ENCODE measurements around the gene ATP10D.
A peak's percentile ranks its signal among the peaks of the same experiment; 100 is the strongest.
"Not testable (repeated sequence)": the region's sequence is repeated elsewhere in the genome, so short reads cannot be mapped to it uniquely, and the experiment has no call there.

ATP10D gene

GRCh38 chr4:47485047-47485692 is at the start of gene ATP10D:
ATP10D (plus strand) TSS chr4:47485275; CDS start chr4:47512541, 27,266 bp downstream.
- DNase-seq = peak; percentile 57

GRCh38 chr4:47442980-47443379 is 42.1 kb upstream of the ATP10D start:
- no peak for DNase-seq

DNA sequence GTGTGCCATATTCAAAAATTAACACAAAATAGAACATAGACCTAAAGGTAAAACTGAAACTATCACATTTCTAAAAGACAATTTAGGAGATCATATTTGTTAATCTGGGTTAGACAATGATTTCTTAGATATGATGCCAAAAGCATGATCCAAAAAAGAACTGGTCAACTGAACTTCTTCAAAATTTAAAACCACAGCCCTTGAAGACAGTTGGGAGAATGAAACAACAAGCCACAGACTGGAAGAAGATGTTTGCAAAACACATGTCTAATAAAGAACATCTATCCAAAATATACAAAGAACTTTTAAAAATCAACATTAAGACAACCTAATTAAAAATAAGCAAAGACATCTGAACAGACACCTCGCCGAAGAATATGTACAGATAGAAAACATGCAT is 41.0 kb upstream of the ATP10D start:
- DNase-seq = no peak

DNA sequence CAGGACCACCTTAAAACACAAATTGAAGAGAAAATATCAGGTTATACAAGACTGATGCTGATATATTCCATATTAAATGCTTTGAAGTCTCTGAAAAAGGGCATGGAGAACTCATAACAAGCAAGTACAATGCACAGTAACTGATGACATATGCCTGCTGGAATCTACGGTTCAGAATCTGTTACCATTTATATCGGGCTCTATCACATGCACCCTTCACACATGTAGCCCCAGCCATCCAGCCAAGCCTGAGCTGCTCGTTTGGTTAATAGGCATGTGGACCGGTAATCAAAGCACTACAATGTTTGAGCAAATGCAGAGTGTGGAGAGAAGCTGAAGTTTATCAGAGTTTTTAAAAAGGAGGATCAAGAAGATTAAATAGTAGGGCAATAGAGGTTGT is 33.4 kb upstream of the ATP10D start:
- no peak for DNase-seq

DNA sequence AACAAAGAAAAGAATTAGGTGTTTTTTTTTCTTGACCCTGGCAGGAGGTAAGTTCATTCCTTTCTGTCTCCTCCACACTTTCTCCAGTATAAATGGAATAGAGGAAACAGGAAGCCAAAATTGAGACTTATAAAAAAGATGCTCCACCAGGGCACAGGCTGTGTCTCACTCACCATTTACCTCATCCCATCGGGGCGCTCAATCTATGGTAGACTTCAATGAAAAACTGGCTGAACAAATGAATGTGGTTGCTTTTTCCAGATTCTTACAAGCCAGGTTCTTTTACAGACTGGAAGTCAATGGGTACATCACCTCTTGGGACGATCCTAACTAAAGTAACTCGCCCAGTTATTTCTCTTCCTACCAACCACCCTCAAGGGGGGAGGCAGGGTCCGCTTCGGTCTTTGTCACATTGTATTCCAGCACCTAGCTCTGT is 22.3 kb upstream of the ATP10D start:
- no peak for DNase-seq

DNA sequence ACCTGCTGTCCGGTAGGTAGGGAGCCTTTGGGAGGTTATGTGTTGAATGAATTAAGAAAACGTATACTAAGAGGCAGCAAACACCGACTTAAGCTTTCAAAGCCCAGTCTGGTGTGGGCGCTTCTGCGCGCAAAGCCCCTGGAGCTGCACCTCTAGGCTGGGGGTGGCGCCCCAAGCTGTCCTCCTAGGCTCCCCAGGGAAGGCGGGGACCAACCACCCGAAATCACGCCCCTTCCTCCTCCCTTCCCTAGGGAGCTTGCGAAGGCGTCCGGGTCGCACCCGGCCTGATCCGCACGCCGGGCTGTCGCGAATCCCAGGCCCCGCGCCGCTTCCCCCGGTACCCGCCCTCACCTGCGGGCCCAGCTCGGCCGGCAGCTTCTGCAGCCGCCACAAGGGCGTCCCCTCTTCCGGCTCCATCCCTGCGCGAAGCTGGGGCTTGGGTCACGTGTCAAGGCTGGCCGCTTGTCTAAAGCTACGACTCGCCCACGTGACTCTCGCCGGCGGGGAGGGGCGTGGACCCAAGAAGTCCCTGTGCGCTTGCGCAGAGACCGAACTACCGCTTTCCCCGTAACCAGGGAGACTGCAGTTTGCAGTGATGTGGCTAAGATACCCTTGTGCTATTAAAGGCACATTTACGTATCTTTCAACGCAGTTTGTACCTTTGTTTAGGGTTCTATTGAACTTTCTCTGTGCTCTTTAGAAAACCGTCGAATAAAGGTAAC is 21.7 kb upstream of the ATP10D start, which contains the start of gene COMMD8:
TSS of gene COMMD8 (minus strand) at position 468 of the 722 bp plus-strand sequence. CDS start at position 417, 51 bp downstream.
- DNase-seq = peak; percentile 67

GRCh38 chr4:47465004-47465403 is 20.1 kb upstream of the ATP10D start:
- DNase-seq = no peak

- no peak for DNase-seq
Observed at GRCh38 chr4:47466056-47466785, 18.9 kb upstream of the ATP10D start.

GRCh38 chr4:47468706-47469365 is 16.2 kb upstream of the ATP10D start:
- no peak for DNase-seq

- no peak for DNase-seq
Observed at GRCh38 chr4:47469951-47470350, 15.1 kb upstream of the ATP10D start.

DNA sequence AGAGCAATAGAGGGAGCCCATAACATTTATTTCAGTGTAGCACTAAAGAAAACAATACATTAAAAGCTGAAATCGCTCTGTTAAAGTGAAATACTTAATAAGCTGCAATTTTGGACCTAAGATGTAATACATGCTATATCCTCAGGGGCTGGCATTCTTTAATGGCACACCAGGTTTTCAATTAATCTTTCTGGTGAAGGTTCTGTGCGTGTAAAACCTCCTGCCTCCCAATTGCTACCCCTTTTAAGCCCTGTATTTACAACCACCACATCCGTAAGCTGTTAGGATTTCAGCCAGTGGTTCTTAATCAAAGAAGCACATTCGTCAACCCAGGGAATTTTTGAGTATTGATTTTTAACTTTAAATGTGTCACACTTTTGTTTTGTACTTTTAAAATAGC is 14.0 kb upstream of the ATP10D start:
- no peak for DNase-seq

DNA sequence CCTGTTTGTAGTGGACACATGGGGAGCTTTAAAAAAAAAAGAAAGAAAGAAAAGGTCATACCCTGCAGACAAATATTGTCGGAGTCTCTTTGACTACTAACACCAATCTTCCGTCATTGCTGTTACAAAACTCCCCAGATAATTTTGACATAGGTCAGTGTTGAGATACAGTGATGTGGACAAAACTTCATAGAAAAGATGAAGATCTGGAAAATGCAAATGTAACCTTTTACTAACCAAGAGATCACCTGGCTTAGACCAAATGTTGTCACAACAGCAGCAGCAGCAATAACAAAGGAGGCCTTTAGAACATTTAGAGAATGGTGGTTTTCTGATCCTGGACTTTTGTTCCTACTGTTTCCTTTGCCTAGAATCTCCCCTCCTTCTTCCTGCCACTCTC is 13.5 kb upstream of the ATP10D start:
- no peak for DNase-seq

DNA sequence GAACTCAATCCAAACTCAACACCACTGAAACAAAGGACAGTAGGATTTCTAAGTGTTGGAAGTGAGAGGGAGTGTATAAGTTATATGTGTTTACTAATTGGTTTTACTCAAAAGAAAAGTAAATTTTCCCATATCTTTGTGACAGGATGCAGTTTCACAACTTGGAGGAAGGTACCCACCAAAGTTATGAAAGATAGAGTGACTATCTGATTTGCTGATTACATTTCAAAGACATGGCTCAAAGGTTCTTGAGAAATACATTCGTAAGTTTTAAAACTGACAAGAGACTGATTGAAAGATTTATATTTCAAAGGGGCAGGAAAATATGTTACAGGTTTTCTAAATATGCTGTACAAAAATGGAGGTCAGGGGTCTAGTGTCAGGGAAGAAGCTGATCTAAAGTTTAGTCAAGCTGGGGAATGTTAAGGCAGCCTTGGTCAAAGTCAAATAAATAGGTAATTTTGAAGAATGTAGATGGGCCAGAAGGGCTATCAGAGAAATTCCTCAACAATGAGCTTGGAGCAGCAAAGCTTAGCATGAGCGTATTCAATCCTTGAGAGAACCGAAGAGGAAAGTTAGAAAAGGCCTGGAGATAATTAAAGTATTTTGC is 11.8 kb upstream of the ATP10D start:
- DNase-seq = no peak

GRCh38 chr4:47474799-47475198 is 10.3 kb upstream of the ATP10D start:
- DNase-seq = no peak

GRCh38 chr4:47475411-47475810 is 9.7 kb upstream of the ATP10D start:
- DNase-seq = peak; percentile 27

DNA sequence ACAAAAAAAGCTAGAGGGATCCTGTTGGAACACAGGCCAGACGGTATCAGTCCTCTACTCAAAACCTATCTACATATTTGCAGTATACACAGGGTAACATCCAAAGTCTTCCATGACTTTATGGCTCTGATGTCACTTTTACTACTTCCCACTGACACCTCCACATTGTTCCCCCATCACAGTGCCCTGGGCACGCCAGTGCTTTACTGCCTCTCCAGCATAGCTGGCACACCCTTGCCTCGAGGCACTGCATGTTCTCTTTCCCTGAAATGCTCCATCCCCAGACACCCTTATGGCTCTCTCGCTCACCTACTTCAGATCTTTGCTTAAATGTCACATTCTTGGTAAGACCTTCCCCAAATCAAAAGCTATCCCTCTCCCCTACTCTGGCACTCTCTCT is 6.3 kb upstream of the ATP10D start:
- no peak for DNase-seq

GRCh38 chr4:47482326-47482725 is 2.7 kb upstream of the ATP10D start:
- DNase-seq = no peak

DNA sequence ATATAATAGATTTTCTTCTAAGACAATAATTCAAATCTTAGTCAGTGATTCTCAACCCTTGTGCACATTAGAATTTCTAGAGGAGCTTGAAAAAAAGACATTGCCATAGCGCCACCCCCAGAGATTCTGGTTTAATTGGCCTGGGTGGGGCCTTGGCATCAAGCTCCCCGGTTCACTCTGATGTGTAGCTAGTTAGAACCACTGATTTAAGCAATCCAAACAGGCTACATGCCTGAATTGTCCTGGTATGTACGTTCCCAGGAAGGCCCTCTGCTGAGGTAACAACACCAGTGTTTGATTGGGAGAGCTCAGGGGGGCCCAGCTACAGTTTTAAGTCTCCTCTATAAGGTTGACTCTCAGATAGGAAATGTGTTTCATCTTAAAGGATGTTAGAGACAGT is 1.3 kb upstream of the ATP10D start:
- no peak for DNase-seq

- DNase-seq = no peak
Observed at GRCh38 chr4:47484168-47484567, 907 bp upstream of the ATP10D start.

DNA sequence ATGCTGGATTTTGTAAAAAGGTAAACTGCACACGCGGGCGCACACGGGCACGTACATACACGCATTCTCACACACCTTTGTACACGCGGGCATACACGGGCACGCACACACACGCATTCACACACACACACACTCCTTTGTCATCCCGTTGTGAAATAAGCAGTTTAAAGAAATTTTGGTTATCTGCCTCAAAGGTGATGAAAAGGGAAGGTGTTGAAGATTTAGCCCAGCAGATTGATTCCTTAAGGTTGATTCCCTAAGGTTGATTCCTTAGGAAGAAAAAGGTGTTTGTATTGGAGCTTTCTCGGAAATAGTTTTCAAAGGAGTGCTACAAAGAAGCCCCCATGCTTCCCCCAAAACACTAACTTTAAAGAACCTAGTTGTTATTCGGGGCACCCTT is 693 bp downstream of the ATP10D start:
- no peak for DNase-seq

- no peak for DNase-seq
Observed at GRCh38 chr4:47486231-47486673, 1.2 kb downstream of the ATP10D start.

- not testable (repeated sequence) for DNase-seq
Observed at GRCh38 chr4:47486727-47487126, 1.7 kb downstream of the ATP10D start.

DNA sequence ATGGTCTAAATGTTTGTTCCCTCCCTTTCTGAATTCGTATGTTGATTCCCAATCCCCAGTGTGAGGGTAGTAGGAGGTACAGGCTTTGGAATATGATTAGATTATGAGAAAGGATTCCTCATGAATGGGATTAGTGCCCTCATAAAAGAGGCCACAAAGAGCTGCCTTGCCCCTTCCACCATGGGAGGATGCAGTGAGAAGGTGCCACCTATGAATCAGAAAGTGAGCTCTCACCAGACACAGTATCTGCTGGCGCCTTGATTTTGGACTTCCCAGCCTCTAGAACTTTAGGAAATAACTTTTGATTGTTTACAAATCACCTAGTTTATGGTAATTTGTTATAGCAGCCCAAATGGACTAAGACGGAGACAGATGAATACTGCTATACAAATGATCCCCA is 3.6 kb downstream of the ATP10D start:
- no peak for DNase-seq

Data from NCI-H1417 treated with DMSO at 0.1 percent for 48 hours (cell line).